ENCODE data around the gene LCE2D. TPM values are rescaled to one million over a fixed set of nuclear protein-coding genes. Genes with fewer than 3 reads are reported as not detected.

The LCE2D gene
- not detected for total RNA-seq

GRCh38 chr1:152663098-152663497 is at the start of gene LCE2D:
Gene LCE2D, plus strand, starts transcription at chr1:152663380. Its CDS starts 726 bp downstream, at chr1:152664106.
- no peaks in the 10 kb centered on the region for H3K9me3 ChIP-seq
- H3K36me3 ChIP-seq = no peaks in the 10 kb centered on the region
- no peak for DNase-seq (ENCODE audit: low spot score in 2 of 2)
- intact Hi-C loops (cut with DNase I) = no loop called here
- no peak for TF ChIP-seq CTCF (IDR thresholded peaks at IDR 0.05)
- no peak within 1 kb of the TSS for H3K4me3 ChIP-seq
- H3K27ac ChIP-seq = no peak within 1 kb of the TSS
- H3K27me3 ChIP-seq = no peaks in the 10 kb centered on the region
- H3K4me1 ChIP-seq = no peaks in the 10 kb centered on the region

GRCh38 chr1:152613511-152613910 is 49.7 kb upstream of the LCE2D start, which contains the start of gene LCE3B:
Gene LCE3B, plus strand, starts transcription at chr1:152613811. Its CDS starts 0 bp downstream, at chr1:152613811.
- no peak for TF ChIP-seq CTCF (IDR thresholded peaks at IDR 0.05)
- no peaks in the 10 kb centered on the region for H3K36me3 ChIP-seq
- H3K4me3 ChIP-seq = no peak within 1 kb of the TSS
- intact Hi-C loops (cut with DNase I) = no loop called here
- H3K4me1 ChIP-seq = no peaks in the 10 kb centered on the region
- no peak for DNase-seq (ENCODE audit: low spot score in 2 of 2)
- H3K27me3 ChIP-seq = no peaks in the 10 kb centered on the region
- no peak within 1 kb of the TSS for H3K27ac ChIP-seq
- H3K9me3 ChIP-seq = no peaks in the 10 kb centered on the region

GRCh38 chr1:152621993-152622392 is 41.2 kb upstream of the LCE2D start:
- DNase-seq (ENCODE audit: low spot score in 2 of 2) = no peak
- intact Hi-C loops (cut with DNase I) = no loop called here
- Histone ChIP-seq H3K4me1 (no peaks in the 10 kb centered on the region), H3K36me3 (no peaks in the 10 kb centered on the region), H3K9me3 (no peaks in the 10 kb centered on the region), H3K27ac (no peak overlapping the region), H3K27me3 (no peaks in the 10 kb centered on the region), H3K4me3 (no peak overlapping the region)
- no peak for TF ChIP-seq CTCF (IDR thresholded peaks at IDR 0.05)

GRCh38 chr1:152622803-152623202 is 40.4 kb upstream of the LCE2D start, which contains the start of gene LCE3A:
Gene LCE3A, minus strand, starts transcription at chr1:152623103. Its CDS starts 0 bp downstream, at chr1:152623103.
- no peak for TF ChIP-seq CTCF (IDR thresholded peaks at IDR 0.05)
- Histone ChIP-seq H3K4me3 (no peak within 1 kb of the TSS), H3K27me3 (no peaks in the 10 kb centered on the region), H3K4me1 (no peaks in the 10 kb centered on the region), H3K9me3 (no peaks in the 10 kb centered on the region), H3K36me3 (no peaks in the 10 kb centered on the region), H3K27ac (no peak within 1 kb of the TSS)
- no peak for DNase-seq (ENCODE audit: low spot score in 2 of 2)
- intact Hi-C loops (cut with DNase I) = no loop called here

GRCh38 chr1:152623203-152623844 is 39.9 kb upstream of the LCE2D start:
- DNase-seq (ENCODE audit: low spot score in 2 of 2) = no peak
- Histone ChIP-seq H3K27ac (no peak overlapping the region), H3K9me3 (no peaks in the 10 kb centered on the region), H3K4me3 (no peak overlapping the region), H3K36me3 (no peaks in the 10 kb centered on the region), H3K4me1 (no peaks in the 10 kb centered on the region), H3K27me3 (no peaks in the 10 kb centered on the region)
- intact Hi-C loops (cut with DNase I) = no loop called here
- TF ChIP-seq CTCF (IDR thresholded peaks at IDR 0.05) = no peak

All from ascending aorta (tissue), 2 donors.